ENCODE data around the gene PEG3.

Gene PEG3

DNA sequence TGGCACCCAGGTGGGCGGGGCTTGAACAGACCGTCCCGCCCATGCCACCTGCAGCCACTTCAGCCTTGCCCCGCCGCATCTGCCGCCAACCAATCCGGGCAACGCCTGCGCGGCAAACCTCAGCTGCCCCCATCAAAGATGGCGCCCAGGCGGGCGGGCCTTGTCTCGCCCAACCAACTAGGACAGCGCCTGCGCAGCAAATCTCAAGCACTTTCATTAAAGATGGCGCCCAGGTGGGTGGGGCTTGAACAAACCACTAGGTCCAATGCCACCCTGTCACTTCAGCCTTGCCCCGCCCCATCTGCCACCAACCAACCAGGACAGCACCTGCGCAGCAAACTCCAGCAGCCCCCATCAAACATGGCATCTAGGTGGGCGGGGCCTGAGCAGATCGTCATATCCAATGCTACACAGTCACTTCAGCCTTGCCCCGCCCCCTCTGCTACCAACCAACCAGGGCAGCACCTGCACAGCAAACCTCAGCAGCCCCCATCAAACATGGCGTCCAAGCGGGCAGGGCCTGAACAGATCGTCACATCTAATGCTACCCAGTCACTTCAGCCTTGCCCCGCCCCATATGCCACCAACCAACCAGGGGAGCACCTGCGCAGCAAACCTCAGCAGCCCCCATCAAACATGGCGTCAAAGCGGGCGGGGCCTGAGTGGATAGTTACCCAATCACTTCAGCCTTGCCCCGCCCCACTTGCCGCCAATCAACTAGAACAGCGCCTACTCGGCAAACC is 1.4 kb downstream of the PEG3 start:
- DNase-seq, result no peak

DNA sequence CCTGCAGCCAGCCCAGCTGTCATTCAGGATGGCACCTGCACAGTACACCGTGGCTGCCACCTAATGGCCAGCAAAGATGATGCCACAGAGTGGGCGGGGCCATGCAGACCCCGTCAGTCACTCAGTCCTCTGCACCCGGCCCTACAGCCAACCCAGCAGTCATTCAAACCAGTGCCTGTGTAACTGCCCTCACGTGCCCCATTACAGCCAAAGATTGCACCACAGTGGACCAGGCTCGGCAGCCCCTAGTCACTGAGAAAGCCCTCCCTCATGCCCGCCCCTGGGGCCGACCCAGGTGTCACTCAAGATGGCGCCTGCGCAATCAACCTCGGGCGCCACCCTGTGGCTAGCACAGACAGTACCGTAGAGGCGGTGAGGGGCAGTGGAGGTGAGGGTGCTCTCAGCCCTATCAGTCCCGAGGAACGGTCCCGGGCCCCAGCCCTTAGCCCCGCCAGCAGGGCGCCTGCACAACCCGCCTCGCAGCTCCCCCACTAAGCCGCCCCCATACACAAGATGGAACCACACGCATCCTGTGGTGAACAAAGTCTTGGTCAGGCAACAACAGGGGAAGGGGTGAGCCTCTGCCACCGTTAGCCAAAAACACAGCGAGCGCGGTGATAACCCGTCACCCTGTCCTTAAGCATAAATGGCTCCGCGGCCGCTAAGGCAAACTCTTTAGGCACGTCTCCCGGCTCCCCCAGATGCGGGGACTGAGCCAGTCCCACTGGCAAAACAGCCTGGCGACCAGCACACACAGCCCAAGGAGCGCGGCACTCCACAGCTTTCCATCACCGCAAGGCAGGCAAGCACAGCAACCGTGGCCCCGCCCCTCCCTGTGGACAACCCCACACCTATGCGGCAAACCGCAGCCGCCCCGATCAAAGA is 2.3 kb downstream of the PEG3 start:
- DNase-seq, result no peak

DNA sequence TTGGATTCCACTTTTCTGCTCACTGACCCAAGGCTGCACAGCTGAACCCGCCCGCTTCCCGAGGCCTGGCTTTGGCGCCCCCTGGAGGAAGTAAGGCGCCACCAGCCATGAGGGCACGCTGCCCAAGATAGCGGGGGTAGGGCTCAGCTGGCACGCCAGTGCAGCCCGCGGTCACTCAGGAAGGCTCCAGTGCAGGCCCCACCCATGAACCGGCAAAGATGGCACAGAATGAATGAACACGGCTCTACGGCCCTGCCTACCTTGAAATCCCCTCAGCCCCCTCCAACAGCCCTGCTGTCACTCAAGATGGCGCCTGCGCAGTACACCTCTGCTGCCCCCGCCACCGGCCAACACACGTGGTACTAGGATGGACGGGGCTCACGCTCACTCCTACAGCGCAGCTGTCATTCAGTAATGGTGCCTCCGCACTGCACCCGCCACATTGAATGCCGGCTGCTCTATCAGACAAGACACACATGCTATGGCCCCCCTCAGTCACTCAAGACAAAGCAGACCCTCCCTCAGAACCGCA is 3.0 kb downstream of the PEG3 start:
- DNase-seq, result no peak

DNA sequence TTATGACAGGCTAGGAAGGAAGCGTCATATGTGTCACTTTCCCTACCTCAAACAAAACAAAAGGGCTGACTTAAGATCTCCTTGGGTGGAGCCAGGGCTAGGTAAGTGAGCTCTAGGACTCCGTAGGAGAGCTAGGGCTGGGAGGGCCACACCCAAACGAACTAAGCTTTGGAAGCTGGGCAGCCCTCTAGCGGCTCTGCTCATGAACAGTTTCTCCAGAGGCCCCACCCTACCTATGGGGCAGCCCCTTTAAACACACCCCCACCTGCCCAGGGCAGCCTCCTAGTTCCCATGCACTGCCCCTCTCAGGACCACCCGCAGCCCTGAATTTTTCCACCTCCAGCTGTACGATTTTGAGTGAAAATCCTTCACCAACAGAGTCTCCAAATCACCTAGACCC is 3.5 kb downstream of the PEG3 start:
- DNase-seq, result no peak

DNA sequence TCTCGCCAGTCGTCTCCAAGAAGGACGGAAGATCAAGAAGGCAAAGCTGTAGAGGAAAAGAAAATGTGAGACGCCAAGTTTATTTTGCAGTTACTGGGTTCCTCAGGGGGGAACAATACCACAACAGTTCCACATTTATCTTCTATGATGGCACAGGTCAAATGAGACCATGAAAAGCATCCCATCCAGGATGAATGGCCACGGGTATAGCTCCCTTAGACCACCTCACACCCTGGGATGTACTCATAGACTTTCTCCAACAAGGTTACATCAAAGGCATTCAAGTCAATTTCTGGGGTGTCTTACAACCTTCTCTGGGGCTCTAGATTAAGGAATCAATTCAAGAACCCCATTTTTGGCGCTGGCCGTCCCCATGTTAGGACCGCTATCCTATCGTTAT is 4.5 kb downstream of the PEG3 start:
- no peak for DNase-seq

DNA sequence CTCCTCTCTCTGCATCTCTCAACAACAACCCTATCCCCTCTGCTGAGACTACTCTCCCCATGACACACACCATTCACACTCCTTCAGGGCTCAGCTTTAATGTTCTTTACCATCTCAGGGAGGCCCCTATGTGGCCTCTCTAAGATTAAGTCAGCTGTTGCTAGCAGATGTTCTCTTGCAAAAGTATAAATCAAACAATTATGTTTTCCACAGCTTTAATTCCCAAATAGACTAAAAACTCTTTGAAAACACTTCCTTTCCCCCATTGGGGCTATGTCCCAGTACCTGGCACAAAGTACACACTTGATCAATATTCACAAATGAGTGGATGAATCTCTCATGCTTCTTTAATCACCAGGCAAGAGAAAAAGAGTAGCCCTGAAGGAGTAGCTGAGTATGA is 5.1 kb downstream of the PEG3 start:
- DNase-seq, result no peak

DNA sequence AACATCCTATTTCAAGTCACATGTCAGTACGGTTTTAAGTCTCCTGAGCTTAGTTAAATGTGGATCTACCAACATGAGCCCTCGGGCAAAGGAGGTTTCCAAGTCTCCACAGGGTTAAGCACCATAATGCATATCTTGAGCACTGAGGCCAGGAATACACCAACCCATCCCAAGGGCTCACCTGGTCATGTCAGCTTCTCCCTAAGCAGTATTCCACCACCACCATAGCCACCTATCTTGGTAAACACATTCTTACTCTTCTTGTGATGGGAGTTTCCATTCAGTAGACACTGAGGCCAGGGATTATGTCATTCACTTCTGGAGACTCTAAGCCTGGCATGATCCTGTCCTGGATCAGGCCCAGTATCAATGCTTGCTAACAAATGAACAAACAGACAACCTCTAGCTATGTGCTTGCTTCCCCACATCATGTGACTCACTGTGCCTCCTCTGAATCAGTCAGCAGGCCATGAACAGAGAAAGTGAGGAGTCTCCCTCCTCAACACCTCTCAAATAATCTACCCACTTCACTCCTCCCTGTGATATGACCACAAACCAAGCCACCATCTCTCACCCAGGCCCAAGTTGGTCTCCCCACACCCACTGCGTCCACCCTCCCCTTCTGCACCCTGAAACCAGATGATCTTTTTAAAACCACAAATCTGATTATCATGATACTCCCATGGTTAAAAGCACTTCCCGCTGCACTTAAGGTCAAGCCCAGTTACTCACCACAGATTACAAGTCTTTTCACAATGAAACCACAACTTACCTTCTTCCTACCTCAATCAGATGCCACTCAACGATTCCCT is 5.8 kb downstream of the PEG3 start:
- no peak for DNase-seq

DNA sequence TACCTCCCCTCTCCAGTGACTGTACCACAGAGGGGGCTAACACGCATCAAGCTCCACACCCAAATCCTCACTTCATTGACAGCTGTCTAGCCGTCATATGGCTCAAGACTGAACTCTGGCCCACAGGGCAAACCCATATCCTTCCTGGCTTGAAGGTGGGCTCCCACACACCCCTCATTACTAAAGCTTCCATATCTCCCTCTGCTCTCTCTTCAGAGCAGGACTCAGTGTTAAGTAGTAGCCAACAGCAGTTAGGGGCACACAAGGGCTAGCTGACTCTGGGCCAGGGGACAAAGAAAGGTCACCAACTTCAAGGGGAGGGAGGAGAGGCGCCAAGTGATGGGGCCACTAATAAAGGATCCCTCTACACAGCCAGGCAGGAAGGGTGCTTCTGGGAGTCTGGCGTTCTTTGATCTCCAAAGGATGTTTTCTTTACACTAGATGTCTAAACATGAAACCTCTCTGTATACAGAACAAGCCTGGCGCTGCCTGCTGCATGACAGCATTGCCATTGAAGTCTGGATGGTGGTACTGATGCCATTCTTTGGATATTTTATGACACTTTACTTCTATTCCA is 8.1 kb downstream of the PEG3 start:
- DNase-seq, result no peak

DNA sequence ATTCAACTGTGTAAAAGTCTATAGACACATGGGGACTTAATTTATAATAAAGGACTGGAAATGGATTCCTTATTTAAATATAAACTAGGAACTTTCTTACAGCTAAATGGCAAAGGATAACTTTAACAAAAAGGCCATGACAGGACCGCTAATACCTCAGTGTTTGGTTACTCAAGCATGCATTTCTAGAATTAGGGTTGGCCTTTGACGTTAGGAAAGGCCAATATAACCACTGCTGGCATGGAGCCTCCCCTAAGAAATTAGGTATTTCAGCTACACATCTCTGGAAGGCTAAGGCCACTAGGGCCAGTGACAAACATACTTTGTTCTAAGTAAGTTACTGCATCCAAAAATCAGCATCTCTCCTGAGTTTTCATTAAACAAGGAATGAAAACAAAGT is 9.3 kb downstream of the PEG3 start:
- no peak for DNase-seq

DNA sequence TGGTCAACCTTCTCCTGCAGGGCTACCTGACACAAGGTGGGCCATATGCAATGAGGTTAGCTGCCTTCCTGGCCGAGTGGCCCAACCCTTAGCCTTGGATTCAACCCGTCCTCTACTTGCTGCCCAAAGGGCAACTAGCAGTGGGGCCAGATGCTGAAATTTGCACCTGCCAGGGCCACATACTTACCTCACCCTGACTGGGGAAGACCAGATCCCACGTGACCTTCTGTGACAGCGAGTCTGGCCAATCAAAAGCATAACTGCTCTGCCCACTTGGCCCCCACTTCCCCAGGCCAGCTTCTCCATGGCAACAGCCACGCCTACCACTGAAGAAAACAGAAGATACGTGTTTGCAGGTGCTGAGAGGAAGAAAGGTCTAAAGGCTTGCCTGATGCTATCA is 10.9 kb downstream of the PEG3 start:
- DNase-seq, result no peak

DNA sequence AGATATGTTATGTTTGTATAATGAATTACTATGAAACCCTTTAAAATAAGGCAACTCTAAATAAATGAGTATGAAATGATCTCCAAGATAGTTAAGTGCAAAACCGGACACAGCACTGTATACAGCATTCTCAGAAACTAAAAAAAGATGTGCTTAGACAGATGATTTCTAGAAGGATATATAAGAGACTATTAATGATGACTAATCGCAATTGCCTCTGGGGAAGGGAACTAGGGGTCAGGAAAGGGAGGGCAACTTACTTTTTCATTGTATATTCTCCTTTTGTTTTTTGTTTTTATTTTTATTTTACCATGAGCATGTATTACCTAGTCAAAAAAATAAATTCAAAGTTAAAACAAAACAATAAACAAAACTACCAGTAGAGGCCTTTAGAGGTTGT is 12.8 kb downstream of the PEG3 start:
- DNase-seq, result no peak

DNA sequence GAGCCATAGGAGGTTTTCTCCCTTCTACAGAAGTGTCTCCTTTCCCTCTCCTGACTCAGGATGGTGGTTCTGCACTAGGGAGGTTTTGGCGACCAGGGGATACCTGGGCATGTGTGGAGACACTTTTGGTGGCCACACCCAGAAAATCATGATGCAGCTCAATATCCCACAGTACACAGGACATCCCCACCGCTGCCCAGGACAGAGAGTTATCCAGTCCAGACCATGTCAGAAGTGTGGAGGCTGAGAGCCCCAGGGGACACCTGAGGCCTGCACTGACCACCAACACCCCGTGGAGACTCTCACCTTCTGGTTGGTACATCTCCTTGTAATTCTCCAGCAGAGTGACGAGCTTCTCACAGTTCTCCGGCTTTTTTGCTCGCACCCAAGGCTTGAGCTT is 16.6 kb downstream of the PEG3 start:
- DNase-seq, result no peak

DNA sequence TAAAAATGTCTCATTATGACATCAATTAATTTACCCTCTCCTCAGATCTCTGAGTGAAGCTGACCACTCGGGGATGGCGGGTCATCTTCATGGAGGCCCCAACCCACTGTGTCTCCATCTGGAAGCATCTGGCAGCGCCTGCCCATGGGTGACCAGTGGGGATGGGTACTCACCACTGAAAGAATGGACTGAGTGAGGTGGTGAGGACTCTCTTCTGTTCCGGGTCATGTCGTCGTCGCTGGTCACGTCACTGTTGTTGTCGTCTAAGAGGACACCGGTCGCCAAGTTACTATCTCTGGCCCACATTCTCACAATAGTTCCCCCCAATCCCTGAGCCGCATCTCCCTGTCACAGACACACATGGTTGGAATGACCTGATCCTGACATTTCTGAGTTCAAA is 17.1 kb downstream of the PEG3 start:
- DNase-seq, result no peak

DNA sequence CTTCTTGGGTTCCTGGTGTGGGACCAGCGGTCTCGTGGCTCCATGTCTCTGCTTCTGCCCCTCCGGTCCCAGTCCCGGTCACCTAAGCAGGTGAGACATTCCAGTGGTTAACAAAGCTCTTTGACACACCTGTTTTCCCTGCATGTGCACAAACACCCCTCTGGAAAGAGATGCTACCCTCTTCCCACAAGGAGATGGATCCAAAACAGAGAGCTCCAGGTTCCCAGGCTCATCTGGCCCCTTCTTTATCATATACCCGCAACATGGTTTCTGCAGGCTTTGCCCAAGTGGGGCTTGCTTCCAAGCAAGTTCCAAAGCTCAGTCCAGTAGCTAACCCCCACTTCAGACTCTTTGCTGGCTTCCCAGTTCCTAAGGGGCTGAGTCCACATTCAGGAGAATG is 17.8 kb downstream of the PEG3 start:
- DNase-seq, result no peak

DNA sequence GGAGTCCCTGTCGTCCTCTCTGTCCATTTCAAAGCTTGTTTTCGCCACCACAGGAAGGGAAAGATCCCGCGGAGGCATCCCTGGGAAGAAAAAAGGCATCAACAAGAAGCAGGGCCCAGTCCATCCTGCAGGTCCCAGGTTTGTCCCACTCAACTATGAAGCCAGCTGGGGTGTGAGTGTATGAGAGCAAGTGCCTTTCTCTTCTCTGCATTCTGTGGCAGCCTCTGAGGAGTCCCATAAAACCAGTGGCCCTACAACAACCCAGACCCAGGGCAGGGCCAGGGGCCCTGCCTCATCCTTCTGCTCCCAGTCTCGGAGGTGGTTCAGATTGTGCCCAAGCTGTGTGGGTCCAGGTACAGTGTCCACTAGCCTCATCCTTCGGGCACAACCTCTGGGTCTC is 18.9 kb downstream of the PEG3 start:
- DNase-seq, result no peak

DNA sequence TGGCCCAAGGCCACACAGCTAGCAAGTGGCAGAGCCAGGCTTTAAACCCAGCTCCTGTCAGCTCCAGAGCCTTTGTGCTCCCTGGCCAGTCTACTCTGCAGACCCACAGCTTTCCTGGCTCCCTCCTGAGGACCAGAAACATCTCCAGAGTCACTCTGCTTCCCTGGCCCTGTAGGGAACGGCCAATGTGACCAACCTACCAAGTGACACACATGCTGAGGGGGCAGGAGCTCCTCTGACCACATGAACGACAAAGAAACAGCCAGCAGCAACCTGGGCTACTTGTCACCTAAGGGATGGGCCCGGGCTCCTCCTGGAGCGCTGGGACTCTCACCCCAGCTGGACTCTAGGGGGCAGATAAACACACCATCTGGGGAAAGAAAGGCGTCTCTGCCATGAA is 19.3 kb downstream of the PEG3 start:
- no peak for DNase-seq

DNA sequence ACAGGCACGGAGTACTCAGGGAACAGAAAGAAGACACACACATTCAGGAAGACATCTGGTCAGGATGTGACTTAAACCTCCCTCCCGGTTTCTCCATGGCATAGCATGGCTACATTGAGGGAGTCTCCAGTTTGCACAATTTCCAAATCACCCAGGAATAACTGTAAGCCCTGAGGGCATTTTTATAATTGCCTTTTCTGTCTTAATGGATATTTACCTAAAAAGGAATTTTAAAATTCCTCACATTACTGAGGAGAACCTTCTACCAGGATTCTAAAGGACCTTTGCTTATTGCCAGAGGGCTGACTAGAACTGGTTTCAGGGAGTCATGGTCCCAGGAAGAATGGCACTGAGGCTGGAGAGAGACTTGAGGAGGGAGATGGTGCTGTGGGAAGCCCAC is 21.4 kb downstream of the PEG3 start:
- DNase-seq, result no peak

DNA sequence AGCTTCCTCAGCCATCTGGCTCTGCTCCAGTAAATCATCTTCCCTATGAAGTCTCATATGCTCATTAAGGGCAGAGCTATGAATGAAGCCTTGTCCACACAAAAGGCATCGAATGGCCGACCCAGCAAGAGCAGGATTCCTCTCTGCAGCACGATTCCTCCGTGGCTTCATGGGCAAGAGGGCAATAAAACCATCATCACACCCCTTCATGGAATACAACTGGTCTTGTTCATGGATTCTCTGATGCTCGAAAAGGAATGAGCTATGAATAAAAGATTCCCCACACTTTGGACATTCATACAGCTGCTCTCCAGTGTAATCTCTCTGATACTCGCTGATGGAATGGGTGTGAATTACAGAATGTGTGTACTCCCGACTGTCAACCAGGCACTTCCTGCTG is 25.9 kb downstream of the PEG3 start:
- DNase-seq, result no peak

DNA sequence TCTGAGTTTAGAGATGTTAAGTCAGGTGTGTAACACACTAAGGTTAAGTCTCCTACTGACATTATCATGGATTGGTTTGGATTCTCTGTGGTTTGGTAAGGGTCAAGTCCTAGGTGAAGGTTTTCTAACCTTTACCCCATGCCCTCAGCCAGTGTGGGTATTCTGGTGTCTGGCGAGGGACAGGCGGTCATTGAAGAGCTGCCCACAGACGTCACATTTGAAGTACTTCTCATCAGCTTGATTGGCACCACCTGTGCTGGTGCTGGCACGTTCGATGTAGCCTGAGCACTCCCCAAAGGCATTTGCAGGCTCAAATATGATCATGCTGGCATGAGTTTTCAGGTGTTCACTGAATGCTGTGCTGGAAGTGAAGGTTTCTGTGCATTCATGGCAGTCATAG is 27.0 kb downstream of the PEG3 start:
- no peak for DNase-seq

DNA sequence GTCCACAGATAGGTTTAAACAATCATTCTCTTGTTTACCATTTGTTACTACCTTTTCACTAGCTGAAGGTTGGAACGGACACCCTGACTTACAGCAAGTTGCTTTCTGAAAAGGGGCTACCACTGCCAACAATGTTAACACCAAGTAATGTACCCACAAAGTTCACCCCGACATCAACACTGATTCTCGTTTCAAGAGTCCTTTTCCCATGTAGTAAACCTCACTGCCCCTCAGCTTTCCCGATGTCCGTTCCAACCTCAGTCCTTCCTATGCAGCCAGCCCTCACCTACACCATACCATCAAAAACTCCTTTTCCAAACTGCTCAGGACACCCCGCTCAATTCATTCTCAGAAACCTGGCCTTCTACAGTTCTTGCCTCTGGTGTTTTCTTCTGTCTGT is 29.0 kb downstream of the PEG3 start:
- DNase-seq, result no peak

DNA sequence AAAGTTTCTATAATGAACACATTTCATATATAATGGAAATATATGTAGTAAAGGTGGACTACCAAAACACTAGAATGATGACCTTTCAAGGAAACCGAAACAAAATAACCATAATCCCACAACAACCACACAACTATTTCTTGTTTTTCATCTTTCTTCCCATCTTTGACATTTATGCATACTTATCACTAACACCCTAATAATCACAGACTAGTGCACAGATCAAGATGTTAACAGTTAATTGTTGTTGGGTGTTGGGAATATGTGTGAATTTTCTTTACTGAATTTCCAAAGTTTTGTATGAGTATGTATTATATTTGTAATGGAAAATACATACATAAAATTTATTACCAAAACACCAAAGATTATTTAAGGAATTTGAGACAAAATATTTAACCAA is 30.3 kb downstream of the PEG3 start:
- no peak for DNase-seq

DNA sequence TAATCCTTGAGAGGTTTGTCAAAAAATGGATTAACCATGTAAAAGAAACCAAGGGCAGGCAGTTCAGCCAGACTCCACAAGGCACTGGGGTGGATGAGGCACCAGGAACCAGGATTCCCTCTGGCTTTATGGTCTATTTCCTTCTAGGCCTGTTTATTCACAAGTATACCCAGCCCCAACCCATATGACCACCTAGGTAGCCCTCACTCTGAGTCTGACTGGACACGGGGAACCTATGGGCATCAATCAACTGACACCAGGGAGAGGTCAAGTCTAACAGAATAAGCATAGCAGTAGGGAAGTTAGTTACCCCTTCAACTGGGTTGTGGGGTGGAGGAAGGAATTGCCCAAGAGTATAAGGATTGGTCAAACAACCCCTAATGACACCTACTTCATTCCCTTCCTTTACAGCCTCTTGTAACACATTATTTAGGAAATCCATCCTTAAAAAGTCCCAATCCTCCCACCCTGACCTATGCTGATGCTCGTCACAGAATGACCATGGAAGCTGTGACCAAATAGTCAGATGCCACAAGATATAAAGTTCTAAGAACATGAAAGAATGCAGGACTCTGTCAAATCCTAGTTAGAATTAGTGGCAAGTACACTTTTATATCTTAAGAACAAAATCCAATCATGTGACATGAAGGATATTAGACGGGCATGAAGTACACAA is 31.7 kb downstream of the PEG3 start:
- DNase-seq, result no peak

DNA sequence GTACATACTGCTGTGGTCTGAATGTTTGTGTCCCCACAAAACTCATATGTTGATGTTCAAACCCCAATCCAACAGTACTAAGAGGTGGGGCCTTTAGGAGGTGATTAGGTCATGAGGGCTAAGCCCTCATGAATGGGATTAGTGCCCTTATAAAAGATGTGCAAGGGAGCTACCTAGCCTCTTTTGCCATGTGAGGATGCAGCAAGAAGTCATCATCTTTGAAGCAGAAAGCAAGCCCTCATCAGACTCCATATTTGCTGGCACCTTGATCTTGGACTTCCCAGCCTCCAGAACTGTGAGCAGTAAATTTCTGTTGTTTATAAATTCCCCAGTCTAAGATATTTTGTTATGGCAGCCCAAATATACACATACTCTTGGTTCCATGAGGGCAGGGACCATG is 33.9 kb downstream of the PEG3 start:
- DNase-seq, result no peak

Measured in NCI-H748 treated with DMSO at 0.1 percent for 48 hours (cell line).